A549 (cell line): ENCODE measurements around the gene VGF. TPM values are rescaled to one million over a fixed set of nuclear protein-coding genes. Genes with fewer than 3 reads are reported as not detected.

Experiments
- ATOH8 ChIP-seq: fragments of 250-450 bp; sonication (Bioruptor Pico); IDR thresholded peaks from 2 replicates; pipeline ENCODE4 v1.5.0; 2020; ENCODE audit warnings: low read depth, mild to moderate bottlenecking, moderate library complexity
- BHLHE40 ChIP-seq: IDR thresholded peaks from 2 replicates; pipeline ENCODE4 v1.6.1; 2012; ENCODE audit warnings: low read depth, low read length, inconsistent platforms
- CEBPB ChIP-seq, 2 experiments: fragments of >200 bp in 1 of 2; sonication (Bioruptor Twin) in 1 of 2; formaldehyde crosslinking in 1 of 2; IDR thresholded peaks; 2 replicates each; pipeline ENCODE4 v1.6.1; 2012 to 2016
- CHD2 ChIP-seq: fragments of 150-350 bp; IDR thresholded peaks from 2 replicates; pipeline ENCODE4 v1.6.1; 2014; ENCODE audit warnings: low read length; ENCODE audit not compliant: partially characterized antibody
- CHD4 ChIP-seq: fragments of 200-600 bp; sonication (generic); IDR thresholded peaks from 2 replicates; pipeline ENCODE4 v1.6.1; 2016; ENCODE audit warnings: antibody characterized with exemption, mild to moderate bottlenecking, borderline replicate concordance
- CTCF ChIP-seq: fragments of >200 bp; sonication (Bioruptor Twin); formaldehyde crosslinking; IDR thresholded peaks from 3 replicates; pipeline ENCODE4 v1.5.1; 2016
- EHF ChIP-seq: fragments of 250-450 bp; sonication (Bioruptor Pico); IDR thresholded peaks from 2 replicates; pipeline ENCODE4 v1.5.0; 2020; ENCODE audit warnings: mild to moderate bottlenecking
- EHMT2 ChIP-seq: fragments of 200-600 bp; sonication (generic); IDR thresholded peaks from 2 replicates; pipeline ENCODE4 v1.6.1; 2016; ENCODE audit warnings: antibody characterized with exemption, low read depth, mild to moderate bottlenecking, moderate library complexity
- EP300 ChIP-seq, 2 experiments: fragments of >200 bp; sonication (Bioruptor Twin); formaldehyde crosslinking; IDR thresholded peaks; 2 replicates in 1 of 2; 3 replicates in 1 of 2; pipeline ENCODE4 v1.6.1; 2016 to 2017
- ESRRA ChIP-seq: fragments of 150-350 bp; IDR thresholded peaks from 2 replicates; pipeline ENCODE4 v1.6.1; 2014; ENCODE audit warnings: mild to moderate bottlenecking, low read length, borderline replicate concordance
- FOXS1 ChIP-seq: fragments of 250-450 bp; sonication (Bioruptor Pico); IDR thresholded peaks from 2 replicates; pipeline ENCODE4 v1.5.0; 2020; ENCODE audit warnings: mild to moderate bottlenecking, moderate library complexity
- HDAC2 ChIP-seq: fragments of 200-600 bp; sonication (generic); IDR thresholded peaks from 2 replicates; pipeline ENCODE4 v1.6.1; 2016
- HMGXB4 ChIP-seq: fragments of 250-450 bp; sonication (Bioruptor Pico); IDR thresholded peaks from 2 replicates; pipeline ENCODE4 v1.5.0; 2021; ENCODE audit warnings: mild to moderate bottlenecking, moderate library complexity, borderline replicate concordance
- HOXB5 ChIP-seq: fragments of 250-450 bp; sonication (Bioruptor Pico); IDR thresholded peaks from 2 replicates; pipeline ENCODE4 v1.5.0; 2020; ENCODE audit warnings: mild to moderate bottlenecking, moderate library complexity
- JUN ChIP-seq, 2 experiments: fragments of >200 bp; sonication (Bioruptor Twin); formaldehyde crosslinking; IDR thresholded peaks; 2 replicates in 1 of 2; 3 replicates in 1 of 2; pipeline ENCODE4 v1.6.1; 2016 to 2017
- KDM1A ChIP-seq: fragments of 200-600 bp; sonication (generic); IDR thresholded peaks from 2 replicates; pipeline ENCODE4 v1.6.1; 2016; ENCODE audit warnings: low read depth, mild to moderate bottlenecking
- KDM5A ChIP-seq: fragments of 200-600 bp; sonication (generic); IDR thresholded peaks from 2 replicates; pipeline ENCODE4 v1.6.1; 2016; ENCODE audit warnings: antibody characterized with exemption, mild to moderate bottlenecking
- MAZ ChIP-seq: fragments of 150-350 bp; IDR thresholded peaks from 2 replicates; pipeline ENCODE4 v1.6.1; 2014; ENCODE audit warnings: antibody characterized with exemption, low read depth, low read length, borderline replicate concordance
- MYC ChIP-seq: IDR thresholded peaks from 2 replicates; pipeline ENCODE4 v1.6.1; 2012; ENCODE audit warnings: mild to moderate bottlenecking, inconsistent platforms, low read length, improper control_type of control experiment, borderline replicate concordance
- NPAS2 ChIP-seq: fragments of 250-450 bp; sonication (Bioruptor Pico); IDR thresholded peaks from 2 replicates; pipeline ENCODE4 v1.8.0; 2022; ENCODE audit warnings: mild to moderate bottlenecking, moderate library complexity, borderline replicate concordance
- NR3C1 ChIP-seq: fragments of >200 bp; sonication (Bioruptor Twin); formaldehyde crosslinking; IDR thresholded peaks from 3 replicates; pipeline ENCODE4 v1.6.1; 2017
- PHF8 ChIP-seq: fragments of 200-600 bp; sonication (generic); IDR thresholded peaks from 2 replicates; pipeline ENCODE4 v1.6.1; 2016; ENCODE audit warnings: low read depth, mild to moderate bottlenecking, antibody characterized with exemption, moderate library complexity, borderline replicate concordance
- POLR2A ChIP-seq: IDR thresholded peaks from 2 replicates; pipeline ENCODE4 v1.6.1; 2012; ENCODE audit warnings: mild to moderate bottlenecking, low read length
- RARB ChIP-seq: fragments of 250-450 bp; sonication (Bioruptor Pico); IDR thresholded peaks from 2 replicates; pipeline ENCODE4 v1.8.0; 2021; ENCODE audit warnings: mild to moderate bottlenecking, moderate library complexity
- RCOR1 ChIP-seq: fragments of 150-350 bp; IDR thresholded peaks from 2 replicates; pipeline ENCODE4 v1.6.1; 2014; ENCODE audit warnings: antibody characterized with exemption, low read length, low read depth
- RNF2 ChIP-seq: fragments of 200-600 bp; sonication (generic); IDR thresholded peaks from 2 replicates; pipeline ENCODE4 v1.6.1; 2016; ENCODE audit warnings: low read depth, mild to moderate bottlenecking, antibody characterized with exemption, moderate library complexity, borderline replicate concordance
- TFCP2L1 ChIP-seq: fragments of 250-450 bp; sonication (Bioruptor Pico); IDR thresholded peaks from 2 replicates; pipeline ENCODE4 v1.5.0; 2021; ENCODE audit warnings: mild to moderate bottlenecking
- TP53 ChIP-seq: fragments of 250-450 bp; sonication (Bioruptor Pico); IDR thresholded peaks from 2 replicates; pipeline ENCODE4 v1.5.0; 2021; ENCODE audit warnings: mild to moderate bottlenecking, moderate library complexity
- USF2 ChIP-seq: fragments of 450-650 bp; IDR thresholded peaks from 2 replicates; pipeline ENCODE4 v1.6.1; 2014; ENCODE audit warnings: antibody characterized with exemption
- ZFP36 ChIP-seq: fragments of 450-650 bp; IDR thresholded peaks from 2 replicates; pipeline ENCODE4 v1.6.1; 2014; ENCODE audit warnings: borderline replicate concordance; ENCODE audit not compliant: partially characterized antibody
- ZNF302 ChIP-seq: fragments of 250-450 bp; sonication (Bioruptor Pico); IDR thresholded peaks from 2 replicates; pipeline ENCODE4 v1.9.0; 2021; ENCODE audit warnings: inconsistent platforms, mild to moderate bottlenecking, moderate library complexity
- polyA plus RNA-seq, 4 experiments: library from polyadenylated mRNA; depleted of rRNA in 3 of 4; stranded (reverse); fragments of >200 nt; fragmentation: RNase III in 1 of 4; extraction: RNeasy Plus Mini Kit Qiagen cat#74134 plus additional on column Dnase treatment in 1 of 4; gene quantifications; 2 replicates in 3 of 4; 3 replicates in 1 of 4; pipeline ENCODE4 v1.2.3, GENCODE V29; 2011 to 2017
- TF ChIP-seq, protein P1 (sequence below): IDR thresholded peaks from 2 replicates; pipeline ENCODE4 v1.6.1; 2012; ENCODE audit warnings: low read depth, borderline replicate concordance
- TF ChIP-seq, protein P2 (sequence below): fragments of >200 bp; sonication (Bioruptor Twin); formaldehyde crosslinking; IDR thresholded peaks from 2 replicates; pipeline ENCODE4 v1.6.1; 2016
- TF ChIP-seq, protein P3 (sequence below): fragments of 150-350 bp; IDR thresholded peaks from 2 replicates; pipeline ENCODE4 v1.6.1; 2014; ENCODE audit warnings: low read depth, mild to moderate bottlenecking, low read length

Gene VGF
- polyA plus RNA-seq, 2 of the 4 experiments (the other 2 are of a cell fraction), result 0.16 to 2.7 TPM

DNA sequence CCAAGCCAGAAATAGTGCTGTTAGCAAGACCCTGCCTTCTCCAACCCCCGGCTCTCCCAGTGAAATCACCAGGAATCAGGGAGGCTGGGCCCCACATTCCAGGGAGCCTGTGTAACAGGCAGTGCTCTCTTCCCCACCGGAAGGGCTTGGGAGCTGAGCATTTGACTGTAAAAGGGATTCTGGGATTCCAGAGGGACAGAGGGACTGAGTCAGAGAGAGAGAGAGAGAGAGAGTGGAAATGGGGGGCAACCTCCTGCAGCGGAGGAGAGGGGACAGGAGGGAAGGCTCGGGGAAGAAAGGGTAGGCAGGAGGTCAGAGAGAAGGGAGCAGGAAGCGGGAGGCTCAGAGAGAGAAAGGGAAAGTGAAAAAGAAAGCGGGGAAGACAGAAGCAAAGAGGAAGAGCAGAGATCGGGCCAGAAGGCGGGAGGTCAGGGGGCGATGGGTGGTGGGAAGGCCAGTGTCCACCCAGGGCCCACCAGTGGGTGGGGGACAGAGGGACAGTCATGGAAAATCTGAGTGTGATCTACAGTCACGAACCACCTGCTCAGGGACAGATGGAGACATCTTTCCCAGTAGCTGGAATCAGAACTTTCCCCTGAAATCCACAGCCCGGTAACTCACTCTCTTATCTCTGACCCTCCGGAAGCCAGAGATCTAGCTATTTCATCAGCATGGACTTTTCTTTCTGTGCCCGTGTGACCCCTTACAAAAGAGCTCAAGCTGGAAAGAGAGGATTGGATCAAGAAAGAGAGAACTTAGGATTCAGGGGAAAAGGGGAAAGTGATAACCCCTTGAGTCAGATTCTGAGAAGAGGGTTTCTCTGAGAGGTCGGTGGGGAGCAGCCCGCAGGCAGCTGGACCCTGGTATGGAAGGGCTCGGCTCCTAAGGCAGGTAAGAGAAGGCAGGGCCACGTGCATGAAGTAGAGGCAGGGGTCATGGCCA, 43.1 kb downstream of the VGF start (continued):
- no peak for TF ChIP-seq HMGXB4
- TF ChIP-seq MYC, result no peak
- TF ChIP-seq NPAS2 (CRISPR knock-in tag), result no peak
- no peak for TF ChIP-seq TFCP2L1
- peak; percentile 91 for TF ChIP-seq EHF (CRISPR knock-in tag)
- TF ChIP-seq JUN (IDR thresholded peaks at IDR 0.05), result peak in 1 of 2 experiments; percentile 87; a peak in 4 of 5 replicates
- TF ChIP-seq EHMT2, result no peak
- peak; percentile 89 for TF ChIP-seq ATOH8 (CRISPR knock-in tag)
- TF ChIP-seq, protein P1, sequence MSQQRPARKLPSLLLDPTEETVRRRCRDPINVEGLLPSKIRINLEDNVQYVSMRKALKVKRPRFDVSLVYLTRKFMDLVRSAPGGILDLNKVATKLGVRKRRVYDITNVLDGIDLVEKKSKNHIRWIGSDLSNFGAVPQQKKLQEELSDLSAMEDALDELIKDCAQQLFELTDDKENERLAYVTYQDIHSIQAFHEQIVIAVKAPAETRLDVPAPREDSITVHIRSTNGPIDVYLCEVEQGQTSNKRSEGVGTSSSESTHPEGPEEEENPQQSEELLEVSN, result no peak
- TF ChIP-seq USF2, result 0 out of 2 replicates have a peak, but pooled peaks have one; percentile 9
- no peak for TF ChIP-seq ZFP36
- TF ChIP-seq, protein P2, sequence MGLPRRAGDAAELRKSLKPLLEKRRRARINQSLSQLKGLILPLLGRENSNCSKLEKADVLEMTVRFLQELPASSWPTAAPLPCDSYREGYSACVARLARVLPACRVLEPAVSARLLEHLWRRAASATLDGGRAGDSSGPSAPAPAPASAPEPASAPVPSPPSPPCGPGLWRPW, result no peak
- no peak for TF ChIP-seq KDM1A
- peak; percentile 72; the same call in 1 of the 2 replicates for TF ChIP-seq FOXS1 (CRISPR knock-in tag)
- peak; percentile 82 for TF ChIP-seq HOXB5 (CRISPR knock-in tag)
- TF ChIP-seq CTCF, result no peak
- TF ChIP-seq MAZ, result no peak
- TF ChIP-seq RARB (CRISPR knock-in tag), result peak; percentile 78
- no peak for TF ChIP-seq KDM5A
- TF ChIP-seq NR3C1, result no peak
- TF ChIP-seq POLR2A, result peak; percentile 17; the same call in 1 of the 2 replicates
- peak; percentile 46 to 75; a peak in 3 of 5 replicates for TF ChIP-seq EP300 (IDR thresholded peaks at IDR 0.05)
- peak; percentile 83; the same call in 1 of the 2 replicates for TF ChIP-seq TP53 (CRISPR knock-in tag)
- no peak for TF ChIP-seq BHLHE40
- TF ChIP-seq HDAC2, result no peak
- TF ChIP-seq ZNF302, result peak; percentile 84; the same call in 1 of the 2 replicates
- no peak for TF ChIP-seq RNF2
- no peak for TF ChIP-seq RCOR1
- no peak for TF ChIP-seq CHD4
- no peak for TF ChIP-seq CHD2
- TF ChIP-seq ESRRA, result no peak
- TF ChIP-seq, protein P3, sequence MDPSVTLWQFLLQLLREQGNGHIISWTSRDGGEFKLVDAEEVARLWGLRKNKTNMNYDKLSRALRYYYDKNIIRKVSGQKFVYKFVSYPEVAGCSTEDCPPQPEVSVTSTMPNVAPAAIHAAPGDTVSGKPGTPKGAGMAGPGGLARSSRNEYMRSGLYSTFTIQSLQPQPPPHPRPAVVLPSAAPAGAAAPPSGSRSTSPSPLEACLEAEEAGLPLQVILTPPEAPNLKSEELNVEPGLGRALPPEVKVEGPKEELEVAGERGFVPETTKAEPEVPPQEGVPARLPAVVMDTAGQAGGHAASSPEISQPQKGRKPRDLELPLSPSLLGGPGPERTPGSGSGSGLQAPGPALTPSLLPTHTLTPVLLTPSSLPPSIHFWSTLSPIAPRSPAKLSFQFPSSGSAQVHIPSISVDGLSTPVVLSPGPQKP, result no peak
- peak in 1 of 2 experiments; percentile 51; a peak in 1 of 4 replicates for TF ChIP-seq CEBPB (IDR thresholded peaks at IDR 0.05)
- TF ChIP-seq PHF8, result no peak
